Calu3 (cell line): ENCODE results near the gene TCEA2. TPM values are rescaled to one million over a fixed set of nuclear protein-coding genes. Genes with fewer than 3 reads are reported as not detected.

Source experiments
- BruUV-seq: library from RNA; stranded (reverse); fragments of 400-500 nt; replicated peaks from 2 replicates; lab custom pipeline; 2021; lab: Mats Ljungman, UMichigan
- CTCF ChIA-PET: fragments of 300-600 bp; sonication (Branson Sonifier 250); formaldehyde crosslinking; loops from one replicate; lab custom pipeline; 2022; ENCODE audit warnings: antibody characterized with exemption; lab: Charles Lee
- DNase-seq: peaks from one replicate; pipeline ENCODE4 v3.0.0; 2022
- H3K27ac Mint-ChIP-seq: one replicate; pipeline ENCODE4 v1.8.0; 2022; ENCODE audit warnings: mixed read lengths; ENCODE audit not compliant: unreplicated experiment
- H3K27me3 Mint-ChIP-seq: one replicate; pipeline ENCODE4 v1.8.0; 2022; ENCODE audit warnings: mixed read lengths; ENCODE audit not compliant: unreplicated experiment
- H3K36me3 Mint-ChIP-seq: one replicate; pipeline ENCODE4 v1.8.0; 2022; ENCODE audit warnings: mild to moderate bottlenecking, moderate library complexity, mixed read lengths; ENCODE audit not compliant: insufficient read depth, unreplicated experiment
- H3K4me1 Mint-ChIP-seq: one replicate; pipeline ENCODE4 v1.8.0; 2022; ENCODE audit warnings: mild to moderate bottlenecking, low read depth, mixed read lengths; ENCODE audit not compliant: unreplicated experiment
- H3K4me3 Mint-ChIP-seq: one replicate; pipeline ENCODE4 v1.8.0; 2022; ENCODE audit warnings: mild to moderate bottlenecking, low read depth, moderate library complexity, mixed read lengths; ENCODE audit not compliant: unreplicated experiment
- H3K9me3 Mint-ChIP-seq: one replicate; pipeline ENCODE4 v1.8.0; 2022; ENCODE audit warnings: low read depth, mixed read lengths; ENCODE audit not compliant: unreplicated experiment
- intact Hi-C: fragments of 100-400 bp; cut with micrococcal nuclease; formaldehyde crosslinking; loops from one replicate; pipeline ENCODE4 v1.10.0; 2022; ENCODE audit not compliant: unreplicated experiment
- total RNA-seq: library from RNA; stranded (reverse); gene quantifications from 2 replicates; pipeline ENCODE4 v1.2.3, GENCODE V29; 2022
- TF ChIP-seq, protein P1 (sequence below): fragments of 200-600 bp; IDR thresholded peaks from one replicate; pipeline ENCODE4 v1.8.0; 2022; ENCODE audit warnings: antibody characterized with exemption; ENCODE audit not compliant: unreplicated experiment

The TCEA2 gene
- total RNA-seq, 1 experiment from 2014 or later, result 39.9 TPM

DNA sequence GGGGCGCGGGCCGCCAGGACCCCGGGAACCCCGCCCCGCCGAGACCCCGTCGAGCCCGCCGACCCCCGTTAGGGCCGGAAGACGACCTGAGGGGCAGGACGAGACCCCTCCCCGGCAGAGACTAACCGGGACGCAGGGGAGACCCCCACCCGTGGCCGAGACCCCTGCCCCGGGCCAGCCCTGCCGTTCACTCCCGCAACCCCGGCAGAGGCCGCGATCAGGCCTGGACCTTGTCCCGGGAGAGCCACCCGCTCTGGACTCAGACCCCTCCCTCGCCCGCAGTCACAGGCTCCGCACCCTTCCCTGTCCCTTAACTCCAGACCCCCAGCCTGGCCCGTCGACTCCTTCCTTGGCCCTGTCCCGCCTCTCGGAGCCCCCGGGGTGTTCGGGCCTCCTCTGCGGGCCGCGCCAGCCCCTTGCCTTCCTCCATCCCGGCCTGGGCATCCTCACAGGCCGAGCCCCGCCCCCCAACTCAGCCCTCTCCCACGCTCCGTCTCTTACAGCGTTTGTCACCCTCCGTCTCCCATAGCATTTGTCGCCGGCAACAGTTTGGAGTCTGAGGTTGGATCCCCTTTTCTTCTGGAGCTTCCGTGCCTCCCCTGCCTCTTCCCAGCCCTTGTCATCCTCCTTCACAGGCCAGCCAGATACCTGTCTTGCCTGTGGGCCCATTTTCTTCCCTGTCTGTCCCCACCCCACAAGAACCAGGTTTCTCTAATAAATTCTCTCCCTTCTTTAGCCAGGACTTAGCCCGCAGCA, 569 bp downstream of the TCEA2 start:
- Mint-ChIP-seq H3K4me1 (peaks cover 50% of the 10 kb centered on the region), H3K36me3 (peaks cover 50% of the 10 kb centered on the region), H3K27ac (peak overlapping the region; percentile 24), H3K4me3 (peak overlapping the region; percentile 72), H3K27me3 (no peaks in the 10 kb centered on the region), H3K9me3 (no peaks in the 10 kb centered on the region)
- intact Hi-C loops, result no loop called here
- CTCF ChIA-PET, result interaction anchor here (1.0 to 1.6 kb wide), 5 partner anchors 10 to 25 kb away, joined by 3 to 7 read pairs (median 6); partner anchors contain the start of gene LKAAEAR1
- DNase-seq, result peak; percentile 56
- TF ChIP-seq, protein P1, sequence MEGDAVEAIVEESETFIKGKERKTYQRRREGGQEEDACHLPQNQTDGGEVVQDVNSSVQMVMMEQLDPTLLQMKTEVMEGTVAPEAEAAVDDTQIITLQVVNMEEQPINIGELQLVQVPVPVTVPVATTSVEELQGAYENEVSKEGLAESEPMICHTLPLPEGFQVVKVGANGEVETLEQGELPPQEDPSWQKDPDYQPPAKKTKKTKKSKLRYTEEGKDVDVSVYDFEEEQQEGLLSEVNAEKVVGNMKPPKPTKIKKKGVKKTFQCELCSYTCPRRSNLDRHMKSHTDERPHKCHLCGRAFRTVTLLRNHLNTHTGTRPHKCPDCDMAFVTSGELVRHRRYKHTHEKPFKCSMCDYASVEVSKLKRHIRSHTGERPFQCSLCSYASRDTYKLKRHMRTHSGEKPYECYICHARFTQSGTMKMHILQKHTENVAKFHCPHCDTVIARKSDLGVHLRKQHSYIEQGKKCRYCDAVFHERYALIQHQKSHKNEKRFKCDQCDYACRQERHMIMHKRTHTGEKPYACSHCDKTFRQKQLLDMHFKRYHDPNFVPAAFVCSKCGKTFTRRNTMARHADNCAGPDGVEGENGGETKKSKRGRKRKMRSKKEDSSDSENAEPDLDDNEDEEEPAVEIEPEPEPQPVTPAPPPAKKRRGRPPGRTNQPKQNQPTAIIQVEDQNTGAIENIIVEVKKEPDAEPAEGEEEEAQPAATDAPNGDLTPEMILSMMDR, result no peak
- BruUV-seq, result TSS peak; percentile 87

DNA sequence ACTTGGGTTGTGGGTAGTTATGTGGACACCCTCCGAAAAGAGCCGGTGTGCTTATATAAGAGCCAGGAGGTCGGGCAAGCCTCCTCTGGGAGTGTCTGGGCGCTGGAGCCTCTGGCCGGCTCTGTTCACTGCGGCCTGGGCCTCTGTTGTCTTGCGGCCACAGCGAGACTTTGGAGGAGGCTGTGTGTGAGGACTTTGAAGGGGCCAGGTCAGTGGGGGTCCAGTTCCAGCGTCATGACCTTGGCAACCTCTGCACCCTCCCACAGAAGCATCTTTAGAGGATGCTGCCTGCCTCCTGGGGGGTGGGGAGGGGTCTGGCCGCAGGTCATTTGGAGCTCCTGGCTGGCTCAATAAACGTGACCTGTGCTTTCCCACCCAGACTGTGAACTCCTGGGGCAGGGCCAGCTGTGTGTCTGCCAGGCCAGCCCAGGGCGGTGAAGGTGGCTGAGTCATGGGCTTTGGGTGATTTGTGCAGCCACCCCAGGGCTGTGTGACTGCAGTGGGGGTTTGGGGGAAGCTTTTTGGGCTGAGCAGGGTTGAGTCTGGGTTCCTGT, 1.2 kb downstream of the TCEA2 start:
- Mint-ChIP-seq H3K4me3 (peak overlapping the region; percentile 72), H3K9me3 (no peaks in the 10 kb centered on the region), H3K36me3 (peaks cover 51% of the 10 kb centered on the region), H3K27me3 (no peaks in the 10 kb centered on the region), H3K4me1 (peaks cover 47% of the 10 kb centered on the region), H3K27ac (peak overlapping the region; percentile 45)
- intact Hi-C loops, result no loop called here
- TF ChIP-seq, protein P1, result no peak
- CTCF ChIA-PET, result interaction anchor here (0.9 kb wide), 2 partner anchors 10 to 526 kb away, joined by 3 to 4 read pairs; no protein-coding TSS in a partner anchor
- DNase-seq, result peak; percentile 67
- BruUV-seq, result no TSS peak

DNA sequence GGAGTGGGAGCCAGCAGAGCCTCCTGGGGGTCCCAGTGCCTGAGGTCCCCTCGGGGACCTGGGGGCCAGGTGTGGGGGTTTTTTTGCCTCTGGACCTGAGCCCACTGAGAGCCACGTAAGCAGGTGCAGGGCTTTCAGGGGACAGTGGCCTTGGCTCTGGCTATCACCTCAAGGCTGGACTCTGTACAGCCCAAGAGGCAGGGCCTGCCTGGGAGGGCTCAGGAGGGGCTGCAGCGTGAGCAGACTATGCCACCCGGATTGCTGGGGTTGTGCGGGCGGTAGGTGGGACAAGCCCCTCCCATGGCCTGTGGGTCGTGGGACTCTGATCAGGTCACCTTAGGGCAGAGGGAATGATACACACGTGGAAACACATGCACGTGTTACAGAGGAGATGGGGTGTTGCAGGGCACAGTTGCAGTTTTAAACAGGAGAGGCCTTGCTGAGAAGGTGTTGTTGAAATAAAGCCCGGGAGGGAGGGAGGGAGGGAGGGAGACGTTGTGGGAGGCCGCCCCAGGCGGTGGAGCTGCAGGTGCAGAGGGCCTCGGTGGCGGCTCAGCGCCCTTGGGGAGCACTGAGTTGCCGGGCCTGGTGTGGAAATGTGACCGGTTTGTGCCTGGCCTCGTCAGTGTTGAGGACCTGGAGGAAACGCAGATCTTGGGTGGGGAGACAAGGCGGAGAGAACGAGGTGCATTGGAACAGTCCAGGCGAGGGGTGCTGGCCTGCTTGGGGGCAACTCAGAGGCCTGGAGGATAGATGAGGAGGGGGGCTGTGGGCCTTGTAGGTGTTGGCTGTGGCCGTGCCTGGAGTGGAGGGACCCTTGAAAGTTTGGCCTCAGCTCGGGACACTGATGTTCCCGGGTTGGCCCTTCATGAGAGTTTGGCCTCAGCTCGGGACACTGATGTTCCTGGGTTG, 2.3 kb downstream of the TCEA2 start:
- DNase-seq, result no peak
- TF ChIP-seq, protein P1, result no peak
- H3K36me3 Mint-ChIP-seq, result peaks cover 51% of the 10 kb centered on the region
- no peaks in the 10 kb centered on the region for H3K27me3 Mint-ChIP-seq
- H3K4me3 Mint-ChIP-seq, result peak overlapping the region; percentile 44
- intact Hi-C loops, result no loop called here
- peaks cover 47% of the 10 kb centered on the region for H3K4me1 Mint-ChIP-seq
- CTCF ChIA-PET, result interaction anchor here (0.9 to 1.2 kb wide), 6 partner anchors 10 to 527 kb away, joined by 3 to 4 read pairs (median 3); no protein-coding TSS in a partner anchor
- H3K27ac Mint-ChIP-seq, result peak overlapping the region; percentile 61
- H3K9me3 Mint-ChIP-seq, result no peaks in the 10 kb centered on the region
- no TSS peak for BruUV-seq

DNA sequence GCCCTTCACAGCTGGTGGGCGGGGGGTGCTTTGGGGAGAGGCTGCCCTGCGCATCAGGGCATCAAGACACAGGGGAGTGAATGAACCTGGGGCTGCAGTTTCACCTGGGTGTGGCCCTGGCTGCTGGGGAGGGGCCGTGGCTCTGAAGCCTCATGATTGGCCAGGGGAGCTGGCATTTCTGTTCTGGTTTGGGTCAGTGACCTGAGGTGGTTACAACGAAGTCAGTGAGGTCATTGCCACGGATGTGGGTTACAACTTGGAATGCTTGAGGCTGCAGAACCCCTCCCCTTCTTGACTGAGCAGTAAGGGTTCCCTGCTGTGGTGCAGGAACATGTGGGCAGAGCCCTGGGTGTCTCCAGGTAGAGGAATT, 3.0 kb downstream of the TCEA2 start:
- peaks cover 47% of the 10 kb centered on the region for H3K4me1 Mint-ChIP-seq
- intact Hi-C loops, result no loop called here
- CTCF ChIA-PET, result interaction anchor here (0.6 to 1.2 kb wide), 5 partner anchors 10 to 54 kb away, joined by 3 to 4 read pairs (median 3); no protein-coding TSS in a partner anchor

More for the DNA sequence above, 3.0 kb downstream of the TCEA2 start:
- peak overlapping the region; percentile 44 for H3K4me3 Mint-ChIP-seq
- peak overlapping the region; percentile 61 for H3K27ac Mint-ChIP-seq
- TF ChIP-seq, protein P1, result no peak
- H3K9me3 Mint-ChIP-seq, result no peaks in the 10 kb centered on the region
- no peaks in the 10 kb centered on the region for H3K27me3 Mint-ChIP-seq
- peak; percentile 78 for DNase-seq
- no TSS peak for BruUV-seq
- peaks cover 51% of the 10 kb centered on the region for H3K36me3 Mint-ChIP-seq
